GM19043 (cell line): ENCODE measurements around the gene TNFAIP8L3.

Experiments
- ATAC-seq: cut with Tn5 transposase; IDR thresholded peaks from one replicate; pipeline ENCODE4 v1.9.1; 2021; ENCODE audit warnings: low read depth; ENCODE audit not compliant: unreplicated experiment

The TNFAIP8L3 gene

DNA sequence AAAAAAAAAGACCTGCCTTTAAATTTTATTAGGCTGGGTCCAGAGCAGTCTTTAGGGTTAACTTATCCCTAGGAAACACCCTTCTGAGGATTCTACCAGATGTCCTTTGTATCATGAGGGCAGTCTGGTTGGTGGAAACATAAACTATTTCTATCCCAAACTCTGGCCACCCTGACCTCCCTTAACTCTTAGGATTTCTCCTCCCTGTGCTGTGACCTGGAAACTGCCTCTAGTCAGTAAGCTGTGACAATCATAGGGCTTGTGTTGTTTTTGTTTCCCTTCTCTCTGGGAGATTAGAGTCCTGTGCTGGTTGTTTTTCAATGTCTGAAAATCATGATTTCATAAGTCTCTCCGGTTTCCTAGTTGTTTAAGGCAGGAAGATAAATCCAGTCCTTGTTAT, 78.1 kb downstream of the TNFAIP8L3 start:
- no peak for ATAC-seq

GRCh38 chr15:51011212-51011611, 83.5 kb downstream of the TNFAIP8L3 start:
- no peak for ATAC-seq

DNA sequence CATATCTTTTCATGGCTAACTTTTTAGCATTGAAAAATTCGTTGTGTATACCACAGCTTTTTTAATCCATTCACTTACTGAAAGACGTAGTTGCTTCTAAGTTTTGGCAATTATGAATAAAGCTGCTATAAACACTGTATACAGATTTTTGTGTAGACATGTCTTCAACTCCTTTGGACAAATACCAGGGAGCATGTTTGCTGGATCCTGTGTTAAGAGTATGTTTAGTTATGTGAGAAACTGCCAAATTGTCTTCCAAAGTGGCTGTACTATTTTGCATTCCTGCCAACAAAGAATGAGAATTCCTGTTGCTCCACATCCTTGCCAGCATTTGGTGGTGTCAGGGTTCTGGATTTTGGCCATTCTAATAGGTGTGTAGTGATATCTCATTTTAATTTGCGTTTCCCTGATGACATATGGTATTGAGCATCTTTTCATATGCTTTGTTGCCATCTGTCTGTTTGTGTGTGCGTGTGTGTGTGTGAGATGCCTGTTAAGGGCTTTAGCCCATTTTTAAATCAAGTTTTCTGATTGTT, 87.5 kb downstream of the TNFAIP8L3 start:
- no peak for ATAC-seq
